GM12891 (cell line): ENCODE results near the gene PLA1A.

Experiments used
- PAX5 ChIP-seq: IDR thresholded peaks from 2 replicates; pipeline ENCODE4 v1.6.1; 2011; ENCODE audit warnings: low read length, moderate library complexity, mild to moderate bottlenecking; ENCODE audit not compliant: insufficient read depth, severe bottlenecking
- POLR2A ChIP-seq: IDR thresholded peaks from 2 replicates; pipeline ENCODE4 v1.6.1; 2011; ENCODE audit warnings: low read depth, low read length, control low read depth
- POLR2AphosphoS5 ChIP-seq: IDR thresholded peaks from 2 replicates; pipeline ENCODE4 v1.6.1; 2011; ENCODE audit warnings: low read depth, low read length, control low read depth
- POU2F2 ChIP-seq: IDR thresholded peaks from 2 replicates; pipeline ENCODE4 v1.6.1; 2011; ENCODE audit warnings: low read depth, mild to moderate bottlenecking, control low read depth, low read length, moderate library complexity
- SPI1 ChIP-seq: IDR thresholded peaks from 2 replicates; pipeline ENCODE4 v1.6.1; 2011; ENCODE audit warnings: low read depth, low read length, control low read depth
- TAF1 ChIP-seq: IDR thresholded peaks from 2 replicates; pipeline ENCODE4 v1.6.1; 2011; ENCODE audit warnings: low read depth, low read length, control low read depth

DNA sequence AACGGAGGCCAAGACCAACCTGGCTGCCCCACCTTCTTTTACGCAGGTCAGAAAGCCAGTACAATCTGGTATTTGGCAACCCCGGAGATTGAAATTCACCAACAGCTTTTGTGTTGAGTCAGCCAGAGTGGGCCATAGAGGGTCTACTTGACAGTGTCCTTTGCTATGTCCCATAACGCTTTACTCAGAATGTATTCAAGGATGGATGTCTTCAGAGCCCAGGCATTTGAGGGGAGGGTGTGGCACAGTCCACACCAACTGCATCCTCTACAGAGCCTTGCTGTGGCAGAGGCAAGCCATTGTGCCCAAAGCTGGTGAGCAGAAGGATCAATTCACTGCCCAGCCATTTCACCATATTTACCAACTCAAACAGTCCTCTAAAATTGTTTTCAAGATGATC is 18.4 kb downstream of the PLA1A start:
- no peak for TF ChIP-seq POLR2AphosphoS5
- no peak for TF ChIP-seq SPI1
- TF ChIP-seq TAF1 = no peak
- no peak for TF ChIP-seq POLR2A
- no peak for TF ChIP-seq POU2F2
- no peak for TF ChIP-seq PAX5
